Activated naive CD4-positive, alpha-beta T cell (primary cell): Measurements from ENCODE around the gene MNDA.
"Not testable (repeated sequence)": the region's sequence is repeated elsewhere in the genome, so short reads cannot be mapped to it uniquely, and the experiment has no call there.

Experiments
- DNase-seq, 4 experiments: peaks; one replicate each; lab custom pipeline; 2025; lab: John Stamatoyannopoulos, UW

Gene MNDA

DNA sequence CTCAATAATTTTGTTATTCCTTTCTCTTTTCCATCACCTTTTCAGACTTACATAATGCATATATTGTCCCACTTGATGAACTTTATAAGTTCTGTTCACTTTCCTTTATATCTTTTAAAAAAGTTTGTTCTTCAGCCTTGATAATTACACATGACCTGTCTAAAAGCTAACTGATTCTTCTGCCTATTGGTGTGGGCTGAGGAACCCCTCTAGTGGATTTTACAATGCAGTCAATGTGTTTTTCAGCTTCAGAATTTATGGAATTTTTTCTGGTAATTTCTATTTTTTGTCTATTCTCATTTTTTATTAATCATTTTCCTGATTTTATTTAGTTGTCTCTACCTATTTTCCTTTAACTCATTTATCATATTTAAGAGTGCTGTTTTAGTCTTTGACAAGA is 7.5 kb downstream of the MNDA start:
- DNase-seq: no peak

DNA sequence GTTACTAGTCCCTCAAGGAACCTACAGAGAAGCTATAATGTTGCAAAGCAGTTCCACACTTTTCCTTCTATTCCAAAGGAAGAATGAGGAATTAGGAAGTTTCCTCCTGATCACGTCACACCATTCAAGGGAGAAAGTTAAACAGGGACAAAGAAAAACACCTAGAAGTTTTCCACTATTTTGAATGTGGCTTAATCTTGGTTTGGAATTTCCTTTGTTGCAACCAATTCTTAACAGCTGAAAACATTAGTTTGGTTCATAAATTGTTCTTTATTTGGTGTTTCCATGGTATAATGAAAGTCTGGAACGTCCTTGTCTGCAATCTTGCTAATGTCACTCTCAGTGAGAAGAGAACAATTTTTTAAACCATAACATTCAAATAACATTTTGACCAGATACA is 8.4 kb downstream of the MNDA start:
- DNase-seq: no peak

DNA sequence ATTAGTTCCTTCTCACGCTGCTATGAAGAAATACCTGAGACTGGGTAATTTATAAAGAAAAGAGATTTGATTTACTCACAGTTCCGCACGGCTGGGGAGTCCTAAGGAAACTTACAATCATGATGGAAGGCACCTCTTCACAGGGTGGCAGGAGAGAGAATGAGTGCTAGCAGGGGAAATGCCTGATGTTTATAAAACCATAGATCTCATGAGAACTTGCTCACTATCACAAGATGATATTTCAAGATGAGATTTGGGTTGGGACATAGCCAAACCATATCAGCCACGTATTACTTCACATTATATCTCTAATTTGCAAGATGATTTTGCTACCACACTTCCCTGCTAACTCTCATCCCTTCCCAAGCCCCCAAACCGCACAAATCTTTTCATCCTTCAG is 9.1 kb downstream of the MNDA start:
- no peak for DNase-seq

DNA sequence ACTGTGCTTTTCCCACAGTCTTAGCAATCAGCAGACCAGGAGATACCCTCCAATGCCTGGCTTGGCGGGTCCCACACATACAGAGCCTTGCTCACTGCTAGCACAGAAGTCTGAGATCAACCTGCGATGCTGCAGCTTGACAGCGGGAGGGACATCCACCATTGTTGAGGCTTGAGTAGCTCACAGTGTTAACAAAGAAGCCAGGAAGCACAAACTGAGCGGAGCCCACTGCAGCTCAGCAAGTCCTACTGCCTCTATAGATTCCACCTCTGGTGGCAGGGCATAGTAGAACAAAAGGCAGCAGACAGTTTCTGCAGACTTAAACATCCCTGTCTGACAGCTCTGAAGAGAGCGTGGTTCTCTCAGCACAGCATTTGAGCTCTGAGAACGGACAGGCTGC is 33.4 kb downstream of the MNDA start:
- DNase-seq: no peak

DNA sequence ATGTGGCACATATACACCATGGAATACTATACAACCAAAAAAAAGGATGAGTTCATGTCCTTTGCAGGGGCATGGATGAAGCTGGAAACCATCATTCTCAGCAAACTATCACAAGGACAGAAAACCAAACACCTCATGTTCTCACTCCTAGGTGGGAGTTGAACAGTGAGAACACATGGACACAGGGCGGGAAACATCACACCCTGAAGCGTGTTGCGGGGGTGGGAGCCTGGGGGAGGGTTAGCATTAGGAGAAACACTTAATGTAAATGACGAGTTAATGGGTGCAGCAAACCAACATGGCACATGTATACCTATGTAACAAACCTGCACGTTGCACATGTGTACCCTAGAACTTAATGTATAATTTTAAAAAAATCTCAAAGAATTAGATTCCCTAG is 39.3 kb downstream of the MNDA start:
- DNase-seq: not testable (repeated sequence)

- no peak for DNase-seq
Observed at GRCh38 chr1:158873141-158873540, 42.0 kb downstream of the MNDA start.

DNA sequence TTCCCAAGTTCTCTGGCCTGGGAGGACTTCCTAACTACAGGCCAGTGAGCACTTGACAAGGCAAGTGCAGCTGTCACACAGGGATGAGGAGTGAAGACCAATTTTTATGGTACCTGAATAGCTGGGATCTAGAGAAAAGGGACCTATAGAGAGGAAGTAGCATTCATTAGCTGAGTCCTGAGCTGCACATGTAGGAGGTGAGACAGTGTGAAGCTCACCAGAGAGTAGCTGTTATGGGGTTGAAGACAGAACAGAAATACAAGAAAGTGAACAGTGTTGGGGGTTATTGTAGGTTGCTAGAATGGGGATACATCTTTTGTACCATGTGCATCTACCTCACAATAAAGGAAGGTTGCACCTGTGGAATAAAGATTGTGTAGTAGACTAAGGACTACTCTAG is 62.5 kb downstream of the MNDA start:
- no peak for DNase-seq

- DNase-seq: no peak
Observed at GRCh38 chr1:158898722-158899121, 67.6 kb downstream of the MNDA start.
